HEK293T (cell line): ENCODE data around the gene DMAP1.

Source experiments
- CTCF ChIA-PET: fragments of 350-600 bp; formaldehyde crosslinking; extraction: SDS; loops from one replicate; lab custom pipeline; 2021; ENCODE audit warnings: antibody characterized with exemption, inconsistent platforms; lab: Yijun Ruan, JAX
- POLR2A ChIA-PET: fragments of 350-600 bp; formaldehyde crosslinking; extraction: SDS; loops from one replicate; lab custom pipeline; 2020; ENCODE audit warnings: antibody characterized with exemption, inconsistent platforms; lab: Yijun Ruan, JAX
- DNase-seq: peaks from one replicate; pipeline ENCODE4 v3.0.0; 2012; ENCODE audit warnings: mixed read lengths; ENCODE audit errors: extremely low spot score
- ARNT ChIP-seq: fragments of 450-650 bp; IDR thresholded peaks from 2 replicates; pipeline ENCODE4 v1.6.1; 2017; ENCODE audit warnings: mild to moderate bottlenecking
- BHLHE40 ChIP-seq: fragments of 450-650 bp; IDR thresholded peaks from 2 replicates; pipeline ENCODE4 v1.6.1; 2016; ENCODE audit warnings: mild to moderate bottlenecking, moderate library complexity, borderline replicate concordance
- CTBP1 ChIP-seq: fragments of 450-650 bp; IDR thresholded peaks from 2 replicates; pipeline ENCODE4 v1.6.1; 2016; ENCODE audit warnings: borderline replicate concordance
- ELF4 ChIP-seq: fragments of 450-650 bp; IDR thresholded peaks from 2 replicates; pipeline ENCODE4 v1.6.1; 2017; ENCODE audit warnings: antibody characterized with exemption
- FOXA1 ChIP-seq: fragments of 450-650 bp; IDR thresholded peaks from 2 replicates; pipeline ENCODE4 v1.6.1; 2016; ENCODE audit warnings: mild to moderate bottlenecking
- FOXK2 ChIP-seq: fragments of 450-650 bp; IDR thresholded peaks from 2 replicates; pipeline ENCODE4 v1.6.1; 2016; ENCODE audit warnings: mild to moderate bottlenecking
- FOXM1 ChIP-seq: fragments of 450-650 bp; IDR thresholded peaks from 2 replicates; pipeline ENCODE4 v1.6.1; 2017; ENCODE audit warnings: mild to moderate bottlenecking, borderline replicate concordance
- HDGF ChIP-seq: fragments of 450-650 bp; IDR thresholded peaks from 2 replicates; pipeline ENCODE4 v1.6.1; 2017; ENCODE audit warnings: antibody characterized with exemption, borderline replicate concordance
- L3MBTL2 ChIP-seq: fragments of 450-650 bp; conservative IDR thresholded peaks from 2 replicates; pipeline ENCODE4 v1.6.1; 2016; ENCODE audit warnings: mild to moderate bottlenecking
- LEF1 ChIP-seq: fragments of 450-650 bp; IDR thresholded peaks from 2 replicates; pipeline ENCODE4 v1.6.1; 2017; ENCODE audit warnings: mild to moderate bottlenecking, borderline replicate concordance
- NFRKB ChIP-seq: fragments of 450-650 bp; IDR thresholded peaks from 2 replicates; pipeline ENCODE4 v1.6.1; 2016; ENCODE audit warnings: mild to moderate bottlenecking, moderate library complexity
- SP1 ChIP-seq: fragments of 450-650 bp; IDR thresholded peaks from 2 replicates; pipeline ENCODE4 v1.6.1; 2017
- SUZ12 ChIP-seq: fragments of 450-650 bp; IDR thresholded peaks from 2 replicates; pipeline ENCODE4 v1.6.1; 2016; ENCODE audit warnings: mild to moderate bottlenecking
- TARDBP ChIP-seq: fragments of 450-650 bp; IDR thresholded peaks from 2 replicates; pipeline ENCODE4 v1.6.1; 2016
- ZNF384 ChIP-seq: fragments of 450-650 bp; IDR thresholded peaks from 2 replicates; pipeline ENCODE4 v1.6.1; 2016
- TF ChIP-seq, protein P1 (sequence below): fragments of 450-650 bp; IDR thresholded peaks from 2 replicates; pipeline ENCODE4 v1.6.1; 2016

Gene DMAP1

DNA sequence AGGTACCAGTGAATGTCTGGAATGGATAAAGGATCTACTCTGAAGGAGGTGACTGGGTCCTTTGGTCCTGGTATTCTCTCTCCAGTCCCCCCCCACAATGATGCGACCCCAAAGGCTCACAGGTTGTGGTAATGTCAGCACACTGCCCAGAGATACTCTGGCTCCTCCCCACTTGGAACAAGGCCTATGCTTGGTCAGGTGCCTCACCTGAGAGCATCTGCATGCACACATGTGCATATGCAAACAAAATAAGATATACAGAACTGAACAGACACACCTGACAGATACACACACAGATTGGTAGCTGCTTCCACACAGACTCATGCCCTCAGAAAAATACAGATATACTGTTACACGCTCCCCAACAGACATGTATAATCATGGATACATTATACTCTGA, 33.5 kb downstream of the DMAP1 start:
- ChIA-PET POLR2A (no interaction called here), CTCF (no interaction called here)
- TF ChIP-seq ARNT (no peak), TARDBP (no peak), LEF1 (no peak), ELF4 (no peak), BHLHE40 (no peak), ZNF384 (no peak), L3MBTL2 (no peak), CTBP1 (no peak)
- no peak for DNase-seq

DNA sequence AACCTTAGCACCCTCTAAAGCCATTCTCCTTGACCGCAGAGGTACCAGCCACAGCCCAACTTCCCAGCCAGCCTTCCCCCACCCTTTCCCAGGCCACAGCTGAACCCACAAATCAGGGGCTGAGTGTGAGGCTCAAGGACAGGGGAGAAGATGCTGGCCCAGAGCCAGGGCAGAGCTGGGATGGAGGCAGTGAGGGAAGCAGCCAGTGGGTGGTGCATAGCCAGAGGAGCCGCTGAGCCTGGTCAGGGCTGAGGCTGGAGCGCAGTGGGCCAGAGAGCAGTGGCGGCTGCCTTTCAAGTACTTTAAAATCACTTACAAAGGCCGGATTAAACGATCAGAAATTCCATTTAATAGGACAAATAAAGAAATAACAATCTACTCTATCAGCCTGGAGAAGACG, 36.3 kb downstream of the DMAP1 start:
- DNase-seq: no peak
- CTCF ChIA-PET: interaction anchor here (1.3 kb wide), 1 partner anchor 12 kb away, joined by 3 read pairs; no protein-coding TSS in a partner anchor

DNA sequence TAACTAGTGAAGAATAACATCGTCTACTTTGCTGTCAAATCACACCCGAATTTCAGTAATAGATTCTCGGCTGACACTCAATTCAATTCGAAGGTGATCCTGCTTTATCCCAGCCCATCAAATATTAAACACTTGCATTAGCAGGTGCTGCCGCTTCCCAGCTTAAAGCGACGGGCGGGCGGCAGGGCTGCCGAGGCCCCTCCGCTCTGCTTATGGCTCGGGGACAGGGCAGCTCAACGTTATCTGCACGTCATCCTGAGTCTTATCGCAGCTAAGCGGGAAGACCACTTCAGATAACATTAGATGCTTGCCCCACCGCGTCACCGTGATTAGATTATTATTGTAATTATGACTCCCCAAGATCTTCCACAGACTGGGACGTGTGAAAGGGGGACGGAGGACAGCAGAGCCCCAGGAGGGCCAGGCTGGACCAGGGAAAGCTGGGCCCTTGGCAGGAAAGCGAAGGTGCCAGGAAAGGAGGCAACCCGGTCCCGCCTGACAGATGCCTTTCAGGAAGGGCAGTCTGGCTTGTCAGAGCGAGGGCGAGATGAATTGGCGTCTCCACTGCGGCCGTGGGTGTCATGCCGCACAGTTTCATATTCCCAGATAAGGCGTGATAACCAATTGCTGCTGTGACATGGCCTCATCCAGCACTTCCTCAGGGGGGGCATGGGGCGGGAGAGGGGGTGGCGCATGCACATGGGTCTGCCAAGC, 37.0 kb downstream of the DMAP1 start:
- DNase-seq: no peak
- no peak for TF ChIP-seq FOXK2
- TF ChIP-seq FOXA1: no peak
- ChIA-PET POLR2A (no interaction called here), CTCF (interaction anchor here (0.6 to 1.3 kb wide), 2 partner anchors 12 to 261 kb away, joined by 3 to 8 read pairs; no protein-coding TSS in a partner anchor)

More for the DNA sequence above, 36.3 kb downstream of the DMAP1 start:
- POLR2A ChIA-PET: no interaction called here
- no peak for TF ChIP-seq NFRKB

DNA sequence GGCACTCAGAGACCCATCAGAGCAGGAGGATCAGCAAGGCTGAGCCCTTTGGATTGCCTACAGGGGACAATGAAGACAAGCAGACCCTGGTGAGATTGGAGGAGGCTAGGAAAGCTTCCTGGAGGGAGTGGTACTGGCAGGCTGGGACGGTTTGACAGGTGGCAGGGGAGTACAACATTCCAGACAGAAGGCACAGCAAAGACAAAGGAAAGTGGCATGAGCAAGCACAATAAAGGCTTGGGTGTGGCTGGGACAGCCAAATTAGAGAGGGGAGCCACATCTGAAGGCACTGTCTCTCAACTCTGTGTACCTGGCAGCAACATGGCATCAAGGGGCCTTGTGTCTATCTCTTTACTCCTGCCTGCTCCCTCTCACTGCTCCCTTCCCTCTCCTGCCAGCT, 38.2 kb downstream of the DMAP1 start:
- no peak for DNase-seq
- ChIA-PET POLR2A (no interaction called here), CTCF (interaction anchor here (1.1 kb wide), 1 partner anchor 34 kb away, joined by 3 read pairs; no protein-coding TSS in a partner anchor)

DNA sequence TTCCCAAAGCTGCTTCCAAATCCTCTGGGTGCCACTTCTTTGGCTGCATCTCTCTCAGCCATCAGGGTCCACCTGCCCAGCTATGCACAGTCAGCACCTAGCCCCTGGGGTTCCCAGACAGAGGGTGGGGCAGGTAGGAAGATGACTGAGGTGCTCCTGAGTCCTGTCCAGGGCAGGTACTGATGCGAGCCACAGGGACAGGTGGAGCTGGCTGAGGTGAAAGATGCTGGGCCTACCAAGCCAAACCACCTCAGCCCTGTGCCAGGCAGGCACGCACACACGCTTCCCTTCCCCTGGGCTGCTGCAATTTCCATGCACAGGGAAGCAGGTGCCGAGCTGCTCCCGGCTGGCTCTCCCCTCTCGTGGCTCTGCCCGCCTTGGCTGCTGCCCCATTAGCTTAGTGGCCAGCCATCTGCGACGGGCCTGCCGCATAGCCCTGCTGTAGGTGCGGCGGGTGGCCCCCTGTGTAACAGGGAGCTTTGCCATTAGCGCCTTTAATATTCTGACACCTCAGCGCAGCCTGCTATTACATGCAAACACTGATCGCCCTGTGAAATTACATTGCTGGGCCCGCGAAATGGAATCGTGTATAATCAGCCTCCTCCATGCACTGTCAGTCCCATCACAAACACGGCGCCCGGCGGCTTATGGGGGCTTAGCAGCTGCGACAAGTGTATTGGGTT, 38.9 kb downstream of the DMAP1 start:
- POLR2A ChIA-PET: no interaction called here
- no peak for DNase-seq
- TF ChIP-seq FOXK2 (no peak), ZNF384 (no peak), SUZ12 (no peak), BHLHE40 (no peak), LEF1 (no peak), CTBP1 (no peak), NFRKB (no peak)
- CTCF ChIA-PET: interaction anchor here (1.1 kb wide), 1 partner anchor 35 kb away, joined by 3 read pairs; no protein-coding TSS in a partner anchor

More for the DNA sequence above, 38.2 kb downstream of the DMAP1 start:
- TF ChIP-seq, protein P1, sequence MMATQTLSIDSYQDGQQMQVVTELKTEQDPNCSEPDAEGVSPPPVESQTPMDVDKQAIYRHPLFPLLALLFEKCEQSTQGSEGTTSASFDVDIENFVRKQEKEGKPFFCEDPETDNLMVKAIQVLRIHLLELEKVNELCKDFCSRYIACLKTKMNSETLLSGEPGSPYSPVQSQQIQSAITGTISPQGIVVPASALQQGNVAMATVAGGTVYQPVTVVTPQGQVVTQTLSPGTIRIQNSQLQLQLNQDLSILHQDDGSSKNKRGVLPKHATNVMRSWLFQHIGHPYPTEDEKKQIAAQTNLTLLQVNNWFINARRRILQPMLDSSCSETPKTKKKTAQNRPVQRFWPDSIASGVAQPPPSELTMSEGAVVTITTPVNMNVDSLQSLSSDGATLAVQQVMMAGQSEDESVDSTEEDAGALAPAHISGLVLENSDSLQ: no peak
- TF ChIP-seq CTBP1 (no peak), LEF1 (no peak), FOXA1 (no peak), FOXM1 (no peak), BHLHE40 (no peak), FOXK2 (no peak), NFRKB (no peak), ELF4 (no peak), TARDBP (no peak), SP1 (no peak), HDGF (no peak), L3MBTL2 (no peak), ZNF384 (no peak), ARNT (no peak)

DNA sequence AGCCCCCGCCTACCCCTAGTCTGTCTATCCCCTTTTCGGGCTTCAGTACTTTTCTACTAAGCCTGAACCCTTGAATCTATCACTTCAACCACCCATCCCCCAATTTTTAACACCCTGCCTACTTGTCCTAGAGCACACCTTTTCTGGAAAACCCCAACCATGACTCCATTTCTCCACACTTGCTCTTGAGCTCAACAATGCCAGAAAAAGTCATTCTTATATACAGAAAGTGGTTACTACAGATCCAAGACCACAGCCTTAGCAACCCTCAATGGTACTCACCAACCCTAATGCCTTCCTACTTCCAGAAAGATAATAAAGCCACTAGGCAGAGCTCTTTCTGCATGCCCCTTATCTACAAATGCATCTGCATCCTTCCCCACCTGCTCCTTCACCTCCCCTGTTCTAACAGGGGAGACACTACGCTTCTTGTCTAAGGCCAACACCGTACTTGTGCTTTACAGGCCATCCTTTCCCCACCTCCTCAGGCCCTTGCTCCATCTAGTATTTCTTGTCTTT, 41.2 kb downstream of the DMAP1 start:
- ChIA-PET CTCF (no interaction called here), POLR2A (no interaction called here)
- DNase-seq: no peak
- TF ChIP-seq FOXA1: no peak

DNA sequence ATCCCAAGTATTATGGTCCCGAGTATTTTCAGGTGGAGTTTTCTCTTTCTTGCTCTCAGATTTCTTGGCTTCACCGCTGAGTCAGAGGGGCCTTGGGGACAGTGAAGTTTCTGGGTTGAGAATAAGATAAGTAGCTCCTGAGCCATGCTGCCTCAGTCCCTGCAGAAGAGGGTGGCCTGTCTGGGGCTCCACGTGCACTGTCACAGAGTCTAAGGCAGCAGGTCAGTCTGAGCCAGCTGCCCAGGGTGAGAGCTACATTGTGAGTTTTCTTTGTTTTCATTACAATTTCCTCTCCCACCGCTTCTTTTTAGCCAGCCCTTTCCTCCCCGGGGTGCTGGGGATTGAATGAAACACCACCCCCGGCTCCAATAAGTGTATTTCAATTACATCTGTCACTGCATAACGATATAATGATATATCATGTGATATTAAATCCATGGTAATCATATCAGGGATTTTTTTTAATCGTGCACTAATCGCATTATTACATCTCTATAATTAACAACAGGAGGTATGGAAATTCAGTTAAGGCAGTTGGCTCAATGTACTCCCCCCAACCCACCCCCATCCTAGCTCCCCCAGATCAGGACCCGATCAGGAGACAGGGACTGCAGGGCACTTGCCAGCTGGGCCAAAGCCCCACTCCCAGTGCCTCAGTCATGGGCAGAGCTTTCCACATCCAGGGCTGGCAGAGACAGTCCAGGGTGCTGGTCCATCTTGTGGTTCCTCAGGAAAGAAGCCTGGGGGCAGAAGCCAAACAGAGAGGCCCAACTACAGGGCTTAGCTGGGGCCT, 43.7 kb downstream of the DMAP1 start:
- no peak for DNase-seq
- ChIA-PET CTCF (interaction anchor here (1.2 kb wide), 2 partner anchors 10 to 19 kb away, joined by 3 to 4 read pairs; no protein-coding TSS in a partner anchor), POLR2A (no interaction called here)
- TF ChIP-seq ARNT (no peak), FOXK2 (no peak)

DNA sequence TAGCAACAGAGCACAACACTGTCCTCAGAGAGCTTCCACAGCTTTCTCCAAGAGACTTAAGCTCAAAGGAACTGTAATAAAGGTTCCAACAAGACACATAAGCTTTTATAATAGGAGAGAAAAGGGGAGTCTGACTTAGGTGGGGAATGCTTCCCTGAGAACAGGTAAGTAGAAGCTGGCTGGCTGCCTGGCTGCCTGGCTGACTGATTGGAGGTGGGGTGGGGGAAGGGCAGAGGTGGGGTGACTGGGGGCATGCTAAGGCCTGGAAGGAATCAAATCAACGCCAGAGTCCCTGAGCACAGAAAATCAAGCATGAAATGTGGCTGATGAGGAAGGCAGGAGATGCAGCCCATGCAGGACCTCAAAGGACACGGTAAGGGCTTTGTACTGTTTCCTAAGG, 45.8 kb downstream of the DMAP1 start:
- no peak for DNase-seq
- POLR2A ChIA-PET: no interaction called here
- TF ChIP-seq ZNF384 (no peak), HDGF (no peak), ELF4 (no peak), SUZ12 (no peak), TARDBP (no peak), FOXK2 (no peak)
- CTCF ChIA-PET: interaction anchor here (1.6 kb wide), 1 partner anchor 19 kb away, joined by 3 read pairs; no protein-coding TSS in a partner anchor
